Ramos (cell line): ENCODE results near the gene S100A4.

ENCODE experiments used
- in situ Hi-C: fragments of 300-500 bp; cut with MboI; formaldehyde crosslinking; loops from one replicate; pipeline ENCODE4 v1.14.3; 2022; ENCODE audit warnings: low sequenced_read_pairs; ENCODE audit not compliant: unreplicated experiment

The S100A4 gene

DNA sequence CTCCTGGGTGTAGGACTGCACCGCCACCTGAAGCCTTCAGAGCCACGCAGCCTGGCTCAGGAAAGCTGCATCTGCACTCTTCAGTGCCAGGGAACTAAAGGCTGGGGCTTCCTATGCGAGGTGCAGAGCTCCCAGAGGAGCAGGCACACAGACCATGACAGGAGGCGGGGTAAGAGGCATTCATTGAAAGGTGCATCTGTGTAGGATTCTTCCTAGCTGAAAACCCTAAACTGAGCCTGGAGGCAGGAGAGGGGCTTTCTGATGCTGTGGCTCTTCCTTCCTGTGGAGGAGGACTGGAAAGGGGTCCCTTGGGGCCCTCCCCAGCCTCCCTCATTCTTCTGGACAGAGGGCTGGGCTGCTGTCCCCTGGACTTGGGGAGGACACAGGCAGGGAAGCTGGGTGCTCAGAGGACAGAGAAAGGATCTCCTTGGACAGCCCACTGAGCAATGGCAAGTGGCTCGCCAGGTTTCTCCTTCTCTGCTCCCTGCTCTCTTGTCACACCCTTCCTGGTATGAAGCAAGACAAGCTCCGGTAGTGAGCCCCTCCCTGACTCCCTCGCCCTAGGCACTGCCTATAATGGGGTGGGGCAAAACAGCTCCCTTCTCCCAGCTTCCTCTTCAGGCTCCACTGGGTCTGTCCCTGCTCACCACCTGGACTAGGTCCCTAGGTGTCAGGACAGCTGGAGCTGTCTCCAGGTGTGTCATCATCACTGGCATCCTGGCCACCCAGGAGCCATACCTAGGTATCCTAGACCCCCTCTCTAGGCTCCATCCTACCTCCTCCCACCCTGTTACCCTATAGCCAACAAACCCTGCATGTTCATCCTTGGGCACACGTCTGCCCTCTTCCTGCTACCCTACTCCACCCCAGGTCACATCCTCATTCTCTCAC is 29.9 kb downstream of the S100A4 start:
- in situ Hi-C loops = no loop called here

DNA sequence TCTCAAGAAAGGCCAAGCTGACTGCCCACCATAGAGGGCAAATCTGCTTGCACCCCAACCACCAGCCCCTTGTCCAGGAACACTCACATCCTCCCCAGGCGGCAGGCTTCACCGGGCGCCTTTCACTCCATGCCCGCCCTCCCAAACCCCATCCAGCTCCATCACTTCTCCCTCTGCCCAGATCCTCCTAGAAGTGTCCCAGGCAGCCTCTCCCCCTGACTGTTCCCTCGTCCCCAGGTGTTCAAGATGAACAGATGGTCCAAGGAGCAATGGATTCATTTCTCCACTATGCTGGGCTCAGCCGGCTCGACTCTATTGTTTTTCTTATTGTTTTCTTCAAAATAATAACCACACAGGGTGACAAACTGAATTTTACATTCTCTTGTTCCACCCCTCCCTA is 31.9 kb downstream of the S100A4 start:
- in situ Hi-C loops = no loop called here

DNA sequence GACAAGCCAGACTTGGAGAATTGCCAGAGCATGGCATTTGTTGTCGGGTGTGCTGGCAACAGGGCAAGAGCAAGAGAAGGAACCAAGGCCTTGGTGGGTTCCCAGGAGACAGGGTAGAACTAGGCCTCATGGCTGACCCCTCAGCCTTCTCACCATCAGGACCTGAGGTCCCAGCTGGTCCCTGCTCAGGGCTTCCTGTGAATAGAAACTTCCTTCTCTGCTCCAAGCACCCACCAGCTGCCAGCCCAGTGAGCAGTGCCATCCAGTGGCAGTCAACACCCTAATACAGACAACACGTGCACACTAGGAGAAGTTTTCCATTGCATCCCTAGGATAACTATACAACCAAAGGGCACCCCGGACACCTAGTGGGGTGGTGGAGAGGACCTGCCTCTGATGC is 32.6 kb downstream of the S100A4 start:
- in situ Hi-C loops = no loop called here

DNA sequence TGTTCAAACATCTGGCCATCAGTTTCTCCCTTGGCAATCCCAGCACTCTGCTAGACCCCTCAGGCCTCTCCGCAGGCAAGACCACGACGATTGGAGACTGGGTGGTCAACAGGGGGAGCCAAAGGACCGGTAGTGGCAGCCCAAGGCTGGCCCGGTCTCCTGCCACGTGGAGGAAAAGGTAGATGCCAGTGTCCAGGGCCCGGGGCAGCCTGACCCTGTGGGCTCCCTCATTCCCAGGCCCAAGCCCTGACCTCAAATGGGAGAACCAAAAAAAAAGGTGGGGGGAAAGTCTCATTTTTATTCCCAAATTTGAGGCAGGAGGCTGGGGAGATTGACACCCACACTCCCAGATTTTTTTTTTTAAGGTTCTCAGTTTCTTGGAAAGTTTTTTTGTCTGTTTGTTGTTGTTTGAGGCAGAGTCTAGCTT is 34.6 kb downstream of the S100A4 start:
- in situ Hi-C loops = no loop called here

DNA sequence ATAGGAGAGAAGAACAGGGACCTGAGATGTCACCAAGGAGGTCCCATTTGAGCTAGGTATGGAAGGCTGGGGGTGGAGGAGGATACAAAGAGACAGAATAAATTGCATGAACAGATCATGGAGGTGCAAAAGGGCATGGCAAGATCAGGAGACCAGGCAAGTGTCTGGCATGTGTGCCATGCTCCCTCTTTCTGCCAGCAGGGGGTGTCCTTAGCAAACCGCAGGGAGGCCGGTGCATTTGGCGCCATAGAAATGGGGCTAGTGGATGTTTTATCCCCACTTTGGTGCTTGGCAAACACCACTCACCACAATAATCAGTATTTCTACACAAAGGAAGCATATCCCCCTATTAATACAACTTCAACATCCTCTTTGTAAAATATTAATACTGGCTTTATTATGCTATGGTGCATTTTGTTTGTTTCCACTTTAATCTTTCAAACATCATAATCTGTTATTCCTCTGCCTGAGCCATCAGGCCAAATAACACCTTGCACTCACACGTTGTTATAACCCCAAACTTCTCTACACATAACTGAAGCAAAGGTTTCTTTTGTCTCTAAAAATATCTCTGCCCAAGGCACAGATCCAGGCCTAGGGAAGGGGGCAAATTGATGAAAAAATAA is 35.8 kb downstream of the S100A4 start:
- in situ Hi-C loops = no loop called here

DNA sequence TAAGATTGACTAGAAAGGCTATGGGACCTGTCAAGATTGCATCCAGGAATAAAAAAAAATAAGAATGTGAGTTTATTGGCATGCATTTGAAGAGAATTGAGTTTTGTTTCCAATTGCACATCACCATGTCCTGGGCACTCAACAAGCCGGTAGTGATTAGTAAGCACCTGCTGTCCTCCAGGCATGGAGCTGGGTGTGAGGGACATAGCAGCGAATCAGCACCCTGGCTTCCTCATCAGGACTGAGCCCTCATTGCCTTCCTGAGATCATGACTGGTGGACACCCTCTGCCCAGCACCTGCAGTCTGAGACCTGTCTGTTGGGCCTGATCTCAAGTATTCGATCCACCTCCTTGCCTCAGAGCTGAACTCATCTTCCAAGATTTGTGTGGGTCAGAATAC is 36.6 kb downstream of the S100A4 start:
- in situ Hi-C loops = no loop called here

DNA sequence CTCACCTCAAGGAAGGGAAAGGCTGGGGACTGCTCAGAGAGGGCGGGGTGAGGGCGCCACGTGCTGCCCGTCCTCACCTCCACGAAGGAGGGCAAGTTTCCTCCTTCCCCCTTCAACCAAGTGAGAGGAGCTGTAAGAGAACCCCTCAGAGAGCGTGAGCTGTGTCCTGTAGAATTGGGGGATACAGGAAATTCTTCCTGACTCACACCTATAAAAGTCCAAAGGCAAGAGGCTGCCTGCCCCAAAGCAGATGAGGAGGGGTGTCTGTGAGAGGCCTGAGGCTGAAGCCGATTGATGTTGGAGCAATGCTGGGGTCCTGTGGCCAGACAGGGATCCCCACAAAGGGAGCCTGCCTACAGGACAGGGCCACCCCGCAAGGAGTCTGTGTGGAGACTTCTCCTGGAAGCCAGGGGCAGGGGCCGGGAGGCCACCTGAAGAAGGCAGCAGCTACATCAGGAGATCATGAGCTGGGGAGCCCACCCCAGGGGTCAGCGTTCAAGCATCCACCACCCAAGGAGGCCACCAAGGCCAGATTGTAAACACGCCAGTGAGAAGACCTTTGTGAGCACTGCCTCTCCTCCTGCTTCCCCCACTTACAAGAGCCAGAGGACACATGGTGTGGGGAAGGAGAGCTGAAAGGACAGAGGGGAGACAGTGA is 37.6 kb downstream of the S100A4 start:
- in situ Hi-C loops = no loop called here

DNA sequence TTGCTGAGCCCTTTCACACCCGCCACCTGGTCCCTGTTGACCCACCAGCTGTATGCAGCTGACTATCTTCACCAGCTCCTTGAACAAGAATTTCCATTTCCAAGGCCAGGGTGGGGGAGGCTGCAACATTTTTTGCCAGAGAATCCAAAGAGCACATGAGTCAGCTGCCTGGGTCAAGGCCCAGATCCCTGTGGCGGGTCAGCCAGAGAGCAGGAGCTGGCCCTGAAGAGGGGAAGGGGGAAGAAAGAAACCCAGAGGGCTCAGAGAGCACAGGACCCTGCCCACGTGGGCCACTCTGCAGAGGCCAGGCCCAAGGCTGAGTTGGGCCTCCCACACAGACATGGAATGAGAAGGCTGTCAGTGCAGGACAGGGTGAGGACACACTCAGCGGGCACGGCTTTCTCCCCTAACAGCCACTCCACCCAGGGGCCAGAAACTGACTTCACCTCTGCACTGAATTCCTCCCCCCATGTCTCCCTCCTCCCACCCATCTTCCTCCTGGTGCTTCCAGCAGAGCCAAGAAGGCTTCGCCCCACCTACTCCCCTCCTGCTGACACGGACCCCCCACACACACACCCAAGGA is 38.7 kb downstream of the S100A4 start:
- in situ Hi-C loops = no loop called here

DNA sequence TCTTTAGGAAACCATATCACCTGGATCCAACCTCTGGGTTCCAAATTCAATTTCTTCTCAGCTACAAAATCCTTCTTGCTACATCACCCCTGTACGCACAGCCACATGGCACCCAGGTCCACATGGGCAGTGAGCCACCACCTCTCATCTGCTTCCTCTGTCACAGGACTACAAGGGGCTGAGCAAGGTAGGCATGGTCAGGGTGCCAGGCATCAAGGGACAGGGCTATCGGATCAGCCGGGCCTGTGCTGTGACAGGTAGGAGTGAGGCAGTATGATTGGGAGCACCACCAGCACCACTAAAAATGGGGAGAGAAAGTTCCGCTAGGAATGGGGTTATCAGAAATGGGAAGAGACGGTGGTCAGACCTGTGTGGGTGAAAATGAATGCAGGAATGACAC is 39.2 kb downstream of the S100A4 start:
- in situ Hi-C loops = no loop called here

DNA sequence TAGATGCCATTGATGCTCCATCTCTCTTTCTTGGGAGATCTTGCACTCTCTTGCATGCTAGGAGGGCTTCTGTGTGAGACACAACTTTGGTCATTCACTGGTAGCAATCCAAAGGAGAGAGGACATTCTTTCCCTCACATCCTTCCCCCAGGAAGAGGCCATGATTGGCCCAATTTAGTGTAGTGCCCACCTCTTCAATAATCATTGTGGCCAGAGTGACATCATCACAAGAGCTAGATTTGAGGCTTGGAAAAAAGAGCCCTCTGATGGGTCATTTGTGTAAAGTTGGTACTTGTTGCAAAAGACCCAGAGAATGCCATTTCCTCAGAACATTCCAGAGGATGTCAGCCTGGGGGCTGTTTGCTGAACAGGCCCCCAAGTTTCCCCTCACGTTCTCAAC is 40.0 kb downstream of the S100A4 start:
- in situ Hi-C loops = no loop called here

DNA sequence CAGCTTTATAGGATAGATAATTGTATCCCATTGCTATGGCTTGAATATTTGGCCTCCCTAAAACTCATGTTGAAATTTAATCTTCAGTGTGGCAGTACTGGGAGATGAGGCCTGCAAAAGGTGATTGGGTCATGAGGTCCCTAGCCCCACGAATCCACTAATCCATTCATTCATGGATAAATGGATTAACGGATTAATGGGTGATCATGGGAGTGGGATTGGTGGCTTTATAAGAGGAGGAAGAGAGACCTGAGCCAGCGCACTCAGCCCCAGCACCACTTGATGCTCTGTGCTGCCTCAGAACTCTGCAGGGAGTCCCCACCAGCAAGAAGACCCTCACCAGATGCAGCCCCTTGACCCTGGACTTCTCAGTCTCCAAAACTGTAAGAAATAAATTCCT is 41.8 kb downstream of the S100A4 start:
- in situ Hi-C loops = no loop called here

DNA sequence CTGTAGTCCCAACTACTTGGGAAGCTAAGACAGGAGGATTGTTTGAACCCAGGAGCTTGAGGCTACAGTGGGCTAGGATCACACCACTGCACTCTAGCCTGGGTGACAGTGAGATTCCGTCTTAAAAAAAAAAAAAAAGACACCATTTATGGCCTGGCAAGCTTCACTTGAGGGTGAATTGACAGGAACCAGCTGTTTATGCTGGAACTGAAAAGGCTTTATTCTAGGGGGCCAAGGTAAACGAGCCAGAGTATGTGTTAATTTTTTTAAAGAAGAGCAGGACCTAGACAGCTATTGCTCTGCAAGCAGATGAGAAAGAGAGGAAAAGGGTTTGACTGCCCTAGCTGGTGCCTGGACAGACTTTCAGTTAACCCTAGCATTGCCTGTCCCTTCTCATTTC is 46.9 kb downstream of the S100A4 start:
- in situ Hi-C loops = no loop called here

DNA sequence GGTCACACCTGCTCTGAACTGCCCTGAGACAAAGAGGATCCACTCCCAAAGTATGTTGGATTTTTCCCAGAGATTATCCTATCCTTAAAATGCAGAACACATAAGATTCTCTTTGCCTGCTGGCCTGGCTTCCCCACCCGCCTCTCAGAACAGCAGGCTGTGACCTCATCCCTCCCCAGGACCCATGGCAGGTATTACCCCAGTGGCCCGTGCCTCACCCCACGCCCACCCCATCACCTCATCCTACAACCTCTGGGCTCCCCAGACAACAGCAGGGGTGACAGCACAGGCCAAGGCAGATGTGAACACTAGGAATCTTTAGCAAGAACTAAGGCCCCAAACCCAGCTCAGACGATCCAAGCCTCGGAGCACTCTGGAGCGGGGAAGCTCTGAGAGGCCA is 50.1 kb downstream of the S100A4 start:
- in situ Hi-C loops = no loop called here

DNA sequence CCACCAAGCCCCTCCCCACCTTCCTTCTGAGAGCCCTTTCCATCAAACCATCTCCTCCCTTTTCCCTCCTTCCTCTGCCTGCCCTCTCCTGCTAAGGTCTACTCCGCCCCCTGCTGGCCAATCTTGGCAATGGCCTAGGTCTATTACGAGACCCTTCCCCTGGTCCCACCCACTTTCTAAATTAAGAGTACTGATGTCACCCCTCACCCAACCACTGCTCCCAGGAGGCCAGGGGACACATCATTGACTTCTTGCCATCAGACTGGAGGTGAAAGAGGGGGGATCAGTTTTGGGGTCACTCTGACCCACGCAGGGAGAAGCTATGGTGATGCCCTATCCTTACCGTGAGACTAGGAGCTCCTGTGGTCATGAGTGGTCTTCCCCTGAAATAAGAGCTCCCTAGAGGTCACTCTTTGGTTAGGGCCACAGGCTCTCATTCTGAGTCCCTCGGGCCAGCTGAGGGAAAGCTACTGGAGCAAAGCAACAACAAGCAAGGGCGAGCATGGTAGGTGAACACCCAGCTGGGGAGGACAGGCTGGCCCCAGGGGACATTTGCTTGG is 50.5 kb downstream of the S100A4 start:
- in situ Hi-C loops = no loop called here
